DOHH2 (cell line): ENCODE data around the gene AMHR2.

Source experiments
- CTCF ChIP-seq: fragments of 200-600 bp; sonication (generic); IDR thresholded peaks from one replicate; pipeline ENCODE4 v1.5.1; 2014; ENCODE audit warnings: antibody characterized with exemption, mild to moderate bottlenecking, low read depth, low read length; ENCODE audit not compliant: poor library complexity, severe bottlenecking
- EZH2phosphoT487 ChIP-seq: fragments of 200-600 bp; sonication (generic); IDR thresholded peaks from 2 replicates; pipeline ENCODE4 v1.6.1; 2017; ENCODE audit warnings: borderline replicate concordance, mild to moderate bottlenecking, antibody characterized with exemption, low read length, moderate library complexity, mixed read lengths

- TF ChIP-seq CTCF: no peak
- TF ChIP-seq EZH2phosphoT487: no peak
Measured at GRCh38 chr12:53379389-53380103, 44.1 kb upstream of the AMHR2 start.
